Fibroblast of lung (primary cell): ENCODE data around the gene IL19.

Source experiments
- EZH2 ChIP-seq: IDR thresholded peaks from 2 replicates; pipeline ENCODE4 v1.5.1; 2012; ENCODE audit warnings: low read length, control low read depth, mild to moderate bottlenecking; ENCODE audit errors: missing control alignments
- TF ChIP-seq, protein P1 (sequence below), 2 donors: IDR thresholded peaks in 1 of 2; conservative IDR thresholded peaks in 1 of 2; 1 replicate in 1 of 2; 2 replicates in 1 of 2; pipeline ENCODE4 v1.5.1; 2011 to 2012; ENCODE audit warnings: low read length in 2 of 2, control low read depth in 1 of 2, inconsistent platforms in 1 of 2, low read depth in 1 of 2, mild to moderate bottlenecking in 1 of 2

DNA sequence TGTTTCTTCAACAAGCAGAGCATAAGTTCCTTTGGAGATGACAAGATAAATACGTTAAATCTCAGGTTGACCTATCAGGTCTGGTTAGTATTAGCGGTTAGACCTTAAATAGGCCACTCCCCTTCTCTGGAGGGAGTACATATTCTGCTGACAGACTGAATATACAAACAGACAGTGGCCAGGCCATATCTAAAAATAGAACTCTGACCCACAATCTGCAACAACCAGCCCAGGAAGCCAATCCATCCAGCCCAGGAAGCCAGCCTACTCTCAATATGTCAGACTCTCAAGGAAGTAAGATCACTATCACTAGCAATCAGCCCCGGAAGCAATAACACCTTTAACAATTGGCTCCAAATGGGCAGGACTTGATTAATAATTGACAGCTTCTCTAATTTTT is 101.6 kb downstream of the IL19 start:
- TF ChIP-seq, protein P1, sequence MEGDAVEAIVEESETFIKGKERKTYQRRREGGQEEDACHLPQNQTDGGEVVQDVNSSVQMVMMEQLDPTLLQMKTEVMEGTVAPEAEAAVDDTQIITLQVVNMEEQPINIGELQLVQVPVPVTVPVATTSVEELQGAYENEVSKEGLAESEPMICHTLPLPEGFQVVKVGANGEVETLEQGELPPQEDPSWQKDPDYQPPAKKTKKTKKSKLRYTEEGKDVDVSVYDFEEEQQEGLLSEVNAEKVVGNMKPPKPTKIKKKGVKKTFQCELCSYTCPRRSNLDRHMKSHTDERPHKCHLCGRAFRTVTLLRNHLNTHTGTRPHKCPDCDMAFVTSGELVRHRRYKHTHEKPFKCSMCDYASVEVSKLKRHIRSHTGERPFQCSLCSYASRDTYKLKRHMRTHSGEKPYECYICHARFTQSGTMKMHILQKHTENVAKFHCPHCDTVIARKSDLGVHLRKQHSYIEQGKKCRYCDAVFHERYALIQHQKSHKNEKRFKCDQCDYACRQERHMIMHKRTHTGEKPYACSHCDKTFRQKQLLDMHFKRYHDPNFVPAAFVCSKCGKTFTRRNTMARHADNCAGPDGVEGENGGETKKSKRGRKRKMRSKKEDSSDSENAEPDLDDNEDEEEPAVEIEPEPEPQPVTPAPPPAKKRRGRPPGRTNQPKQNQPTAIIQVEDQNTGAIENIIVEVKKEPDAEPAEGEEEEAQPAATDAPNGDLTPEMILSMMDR (conservative IDR thresholded peaks at IDR 0.05 in 1 of 2, IDR thresholded peaks at IDR 0.05 in 1 of 2; ENCODE audit: low read depth in 1 of 2, low read length in 2 of 2) = no peak
- TF ChIP-seq EZH2 = no peak
